ENCODE measurements around the gene SLC25A33.

DNA sequence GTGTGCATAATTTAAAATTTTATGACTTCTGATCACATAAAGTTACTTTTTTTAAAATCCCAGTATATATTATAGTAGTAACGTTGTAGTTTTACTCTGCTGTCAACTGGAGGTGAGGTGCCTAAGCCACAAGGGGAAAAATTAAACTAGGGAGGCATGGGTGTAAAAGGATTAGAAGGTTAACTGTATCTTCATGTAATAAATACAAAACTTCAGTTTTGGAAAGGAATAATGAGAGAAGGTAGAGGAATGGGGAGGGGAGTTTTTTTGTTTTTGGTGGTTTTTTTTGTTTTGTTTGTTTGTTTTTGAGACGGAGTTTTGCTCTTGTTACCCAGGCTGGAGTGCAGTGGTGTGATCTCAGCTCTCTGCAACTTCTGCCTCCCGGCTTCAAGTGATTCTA lies 5.7 kb downstream of the SLC25A33 start:
- TF ChIP-seq CTCF (conservative IDR thresholded peaks at IDR 0.05; ENCODE audit: low read depth, low read length) (no peak), EZH2 (IDR thresholded peaks at IDR 0.05; ENCODE audit: borderline replicate concordance, low read depth, low read length, poor library complexity, severe bottlenecking) (no peak)

All from A673 (cell line).